GM18498 (cell line): ENCODE measurements around the gene INPP5B.

ENCODE experiments used
- ATAC-seq: cut with Tn5 transposase; IDR thresholded peaks from one replicate; pipeline ENCODE4 v1.9.1; 2021; ENCODE audit warnings: mild to moderate bottlenecking, moderate library complexity; ENCODE audit not compliant: unreplicated experiment

INPP5B gene

GRCh38 chr1:37845049-37845646, 101.7 kb downstream of the INPP5B start:
- no peak for ATAC-seq

- ATAC-seq: no peak
These were observed 102.3 kb downstream of the INPP5B start for GRCh38 chr1:37844536-37844935.

DNA sequence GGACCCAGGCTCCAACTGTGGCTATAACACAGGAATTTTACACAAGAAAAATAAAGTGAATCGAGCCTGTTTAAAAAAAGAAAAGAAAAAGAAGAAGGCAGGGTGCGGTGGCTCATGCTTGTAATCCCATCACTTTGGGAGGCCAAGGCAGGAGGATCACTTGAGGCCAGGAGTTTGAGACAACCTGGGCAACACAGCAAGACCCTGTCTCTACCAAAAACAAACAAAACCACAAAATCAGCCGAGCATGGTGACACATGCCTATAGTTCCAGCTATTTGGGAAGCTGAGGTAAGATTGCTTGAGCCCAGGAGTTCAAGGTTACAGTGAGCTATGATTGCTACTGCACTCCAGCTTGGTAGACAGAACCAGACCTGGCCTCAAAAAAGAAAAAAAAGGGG, 105.2 kb downstream of the INPP5B start:
- no peak for ATAC-seq

- no peak for ATAC-seq
These were observed 106.1 kb downstream of the INPP5B start for GRCh38 chr1:37840711-37841110.

- ATAC-seq: no peak
These were observed 107.2 kb downstream of the INPP5B start for GRCh38 chr1:37839676-37840075.

GRCh38 chr1:37836788-37837187, 110.1 kb downstream of the INPP5B start:
- ATAC-seq: no peak

GRCh38 chr1:37831809-37832208, 115.0 kb downstream of the INPP5B start:
- ATAC-seq: no peak

GRCh38 chr1:37831109-37831508, 115.7 kb downstream of the INPP5B start:
- no peak for ATAC-seq

DNA sequence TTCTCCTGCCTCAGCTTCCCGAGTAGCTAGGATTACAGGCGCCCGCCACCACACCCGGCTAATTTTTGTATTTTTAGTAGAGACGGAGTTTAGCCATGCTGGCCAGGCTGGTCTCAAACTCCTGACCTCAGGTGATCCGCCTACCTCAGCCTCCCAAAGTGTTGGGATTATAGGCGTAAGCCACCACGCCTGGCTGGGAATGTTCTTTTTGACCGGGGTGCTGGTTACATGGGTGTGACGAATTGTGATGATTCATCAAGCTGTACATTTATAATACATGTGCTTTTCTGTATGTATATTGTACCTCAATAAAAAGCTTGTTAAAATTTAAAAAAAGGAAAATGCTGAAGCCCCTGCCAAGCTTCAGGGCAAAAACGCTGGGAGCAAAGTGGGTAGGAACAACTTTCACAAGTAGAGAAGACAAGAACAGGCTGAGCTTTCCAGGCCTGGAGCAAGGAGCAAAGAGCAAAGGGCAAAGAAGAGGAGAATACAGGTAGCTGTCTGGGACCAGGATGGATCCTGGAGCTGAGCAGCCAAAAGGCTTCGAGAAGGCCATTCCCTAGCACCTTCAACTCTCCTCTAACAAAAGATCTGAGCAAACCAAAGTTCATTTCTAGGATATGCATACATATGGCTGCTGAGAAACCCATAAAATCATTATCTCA, 118.3 kb downstream of the INPP5B start:
- ATAC-seq: no peak

DNA sequence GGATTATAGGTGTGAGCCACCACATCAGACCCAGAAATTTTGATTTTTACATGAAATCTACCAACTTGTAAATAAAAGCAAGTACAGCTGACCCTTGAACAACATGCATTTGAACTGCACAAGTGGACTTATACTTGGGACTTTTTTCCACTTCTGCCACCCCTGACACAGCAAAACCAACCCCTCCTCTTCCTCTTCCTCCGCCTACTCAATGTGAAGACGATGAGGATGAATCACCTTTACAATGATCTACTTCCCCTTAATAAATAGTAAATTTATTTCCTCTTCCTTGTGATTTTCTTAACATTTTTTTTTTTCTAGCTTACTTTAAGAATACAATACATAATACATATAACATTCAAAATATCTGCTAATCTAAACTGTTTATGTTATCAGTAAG, 121.3 kb downstream of the INPP5B start:
- ATAC-seq: no peak

GRCh38 chr1:37824001-37824400, 122.9 kb downstream of the INPP5B start:
- no peak for ATAC-seq

GRCh38 chr1:37822906-37823815, 123.7 kb downstream of the INPP5B start:
- ATAC-seq: no peak

GRCh38 chr1:37821481-37821880, 125.4 kb downstream of the INPP5B start:
- ATAC-seq: no peak

DNA sequence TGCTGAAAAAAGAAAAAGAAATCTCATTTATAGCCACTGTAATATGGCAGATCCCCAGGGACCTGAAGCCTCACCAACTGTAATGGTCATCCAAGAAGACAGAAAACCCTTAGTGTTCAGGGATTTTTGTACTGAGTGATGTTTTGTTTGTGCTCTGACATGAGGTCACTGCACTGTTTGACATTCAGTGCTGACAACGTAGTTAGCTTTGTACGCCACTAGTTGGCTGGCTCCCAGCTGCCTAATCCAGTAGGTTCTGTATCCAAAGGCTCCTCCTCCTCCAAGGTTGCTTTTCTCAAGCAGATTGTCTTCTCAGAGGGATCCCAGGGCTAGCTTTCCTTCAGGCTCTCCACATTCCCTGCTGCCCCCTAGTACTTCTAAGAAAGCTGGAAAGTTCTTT, 129.4 kb downstream of the INPP5B start:
- no peak for ATAC-seq

- ATAC-seq: no peak
These were observed 132.6 kb downstream of the INPP5B start for GRCh38 chr1:37814252-37814651.

GRCh38 chr1:37813529-37814145, 133.2 kb downstream of the INPP5B start:
- ATAC-seq: no peak

DNA sequence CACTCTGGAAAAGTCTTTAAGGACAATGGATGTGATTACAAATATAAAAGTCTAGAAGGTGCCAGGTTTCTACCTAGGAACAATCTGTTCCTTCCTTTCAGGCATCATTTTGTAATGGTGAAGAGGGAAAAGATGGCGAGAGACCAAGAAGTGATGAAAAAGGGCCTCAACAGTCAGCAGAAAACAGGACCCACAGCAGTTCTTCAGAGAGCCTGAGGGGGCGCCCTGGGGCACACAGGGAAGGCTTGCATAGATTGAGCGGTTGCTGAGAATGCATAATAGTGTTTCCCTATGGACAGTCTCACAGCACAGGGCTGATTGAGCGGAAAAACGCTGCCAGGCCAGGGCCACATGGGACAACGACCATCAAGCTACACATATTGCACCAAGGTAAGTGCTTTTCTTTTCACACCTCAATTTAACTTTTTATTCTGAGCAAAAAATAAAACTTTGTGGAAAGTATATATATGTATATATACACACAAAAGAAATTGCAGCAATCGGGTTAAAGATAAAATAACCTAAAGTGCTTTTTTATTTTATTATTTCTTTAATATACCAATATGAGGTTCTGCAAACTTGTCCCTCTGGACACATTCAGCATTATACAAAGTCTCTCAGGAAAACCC, 135.7 kb downstream of the INPP5B start:
- ATAC-seq: no peak
